GM12891 (cell line): Measurements from ENCODE around the gene HELZ.

Experiments used
- PAX5 ChIP-seq: IDR thresholded peaks from 2 replicates; pipeline ENCODE4 v1.6.1; 2011; ENCODE audit warnings: low read length, moderate library complexity, mild to moderate bottlenecking; ENCODE audit not compliant: insufficient read depth, severe bottlenecking
- POLR2A ChIP-seq: IDR thresholded peaks from 2 replicates; pipeline ENCODE4 v1.6.1; 2011; ENCODE audit warnings: low read depth, low read length, control low read depth
- POLR2AphosphoS5 ChIP-seq: IDR thresholded peaks from 2 replicates; pipeline ENCODE4 v1.6.1; 2011; ENCODE audit warnings: low read depth, low read length, control low read depth

DNA sequence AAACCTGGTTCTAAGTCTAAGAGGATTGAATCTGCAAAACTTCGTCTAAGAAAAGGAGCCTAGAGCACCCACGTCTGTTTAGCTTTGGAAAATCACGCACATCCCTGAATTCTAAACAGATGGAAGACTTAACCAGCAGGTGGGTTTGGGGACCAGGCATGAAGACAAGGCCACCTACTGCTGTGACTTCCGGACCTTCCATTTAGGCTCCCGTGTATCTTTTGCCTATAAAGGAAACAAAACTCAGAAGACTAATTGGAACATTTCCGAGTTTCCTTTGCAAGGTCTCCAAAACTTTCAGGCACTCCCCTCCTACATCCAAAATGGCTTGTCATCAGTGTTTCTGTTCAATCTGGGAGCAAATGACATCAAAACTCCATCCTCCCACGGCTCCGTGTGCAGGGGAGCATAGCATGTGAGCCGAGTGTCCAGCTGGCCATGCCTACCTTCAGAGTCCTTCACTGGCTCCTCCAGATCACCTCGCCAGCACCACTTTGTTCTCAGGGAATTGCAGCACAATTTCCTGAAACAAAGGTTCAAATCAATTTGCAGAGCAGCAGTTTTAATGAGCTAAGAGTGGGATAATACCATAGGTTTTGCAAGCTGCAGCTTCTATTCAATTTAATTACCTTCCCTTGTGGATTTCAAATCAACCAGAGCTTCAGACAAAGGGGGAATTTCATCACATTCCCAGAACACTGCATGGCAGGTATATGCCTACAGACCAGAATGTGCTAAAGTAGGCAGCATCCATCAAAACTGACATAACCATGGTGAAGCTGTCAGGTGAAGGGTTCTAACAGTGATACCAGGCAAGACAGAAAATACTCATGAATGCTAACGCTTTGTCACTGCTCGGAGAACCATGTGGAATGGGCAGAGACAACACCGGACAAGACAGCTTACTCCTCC is 177.2 kb downstream of the HELZ start:
- TF ChIP-seq POLR2A (no peak), POLR2AphosphoS5 (no peak), PAX5 (no peak)
